ENCODE data around the gene CGRRF1. TPM values are rescaled to one million over a fixed set of nuclear protein-coding genes. Genes with fewer than 3 reads are reported as not detected.

CGRRF1 gene
- total RNA-seq, 1 donor from 2014 or later = 16.7 TPM

DNA sequence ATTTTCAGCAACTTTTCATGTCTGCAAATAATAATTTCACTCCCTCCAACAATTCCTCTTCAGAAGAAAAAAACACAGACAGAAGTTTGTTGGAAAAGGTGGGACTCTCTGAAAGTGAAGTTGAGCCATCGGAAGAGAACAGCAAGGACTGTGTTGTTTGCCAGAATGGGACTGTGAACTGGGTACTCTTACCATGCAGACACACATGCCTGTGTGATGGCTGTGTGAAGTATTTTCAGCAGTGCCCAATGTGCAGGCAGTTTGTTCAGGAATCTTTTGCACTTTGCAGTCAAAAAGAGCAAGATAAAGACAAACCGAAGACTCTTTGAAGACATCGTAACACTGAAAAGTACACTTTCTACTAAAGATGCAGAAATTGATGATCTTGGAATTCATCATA, 28.3 kb downstream of the CGRRF1 start:
- DNase-seq (ENCODE audit: extremely low spot score, unreplicated experiment) = no peak
- TF ChIP-seq, protein P1, sequence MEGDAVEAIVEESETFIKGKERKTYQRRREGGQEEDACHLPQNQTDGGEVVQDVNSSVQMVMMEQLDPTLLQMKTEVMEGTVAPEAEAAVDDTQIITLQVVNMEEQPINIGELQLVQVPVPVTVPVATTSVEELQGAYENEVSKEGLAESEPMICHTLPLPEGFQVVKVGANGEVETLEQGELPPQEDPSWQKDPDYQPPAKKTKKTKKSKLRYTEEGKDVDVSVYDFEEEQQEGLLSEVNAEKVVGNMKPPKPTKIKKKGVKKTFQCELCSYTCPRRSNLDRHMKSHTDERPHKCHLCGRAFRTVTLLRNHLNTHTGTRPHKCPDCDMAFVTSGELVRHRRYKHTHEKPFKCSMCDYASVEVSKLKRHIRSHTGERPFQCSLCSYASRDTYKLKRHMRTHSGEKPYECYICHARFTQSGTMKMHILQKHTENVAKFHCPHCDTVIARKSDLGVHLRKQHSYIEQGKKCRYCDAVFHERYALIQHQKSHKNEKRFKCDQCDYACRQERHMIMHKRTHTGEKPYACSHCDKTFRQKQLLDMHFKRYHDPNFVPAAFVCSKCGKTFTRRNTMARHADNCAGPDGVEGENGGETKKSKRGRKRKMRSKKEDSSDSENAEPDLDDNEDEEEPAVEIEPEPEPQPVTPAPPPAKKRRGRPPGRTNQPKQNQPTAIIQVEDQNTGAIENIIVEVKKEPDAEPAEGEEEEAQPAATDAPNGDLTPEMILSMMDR (conservative IDR thresholded peaks at IDR 0.05) = no peak
- H3K9me3 Mint-ChIP-seq = no peaks in the 10 kb centered on the region
- H3K27me3 Mint-ChIP-seq = no peaks in the 10 kb centered on the region
- no peaks in the 10 kb centered on the region for H3K4me1 Mint-ChIP-seq (ENCODE audit: unreplicated experiment)
- peaks cover 11% of the 10 kb centered on the region for H3K36me3 Mint-ChIP-seq
- no peak overlapping the region for H3K4me3 Mint-ChIP-seq
- no peak overlapping the region for H3K27ac Mint-ChIP-seq

DNA sequence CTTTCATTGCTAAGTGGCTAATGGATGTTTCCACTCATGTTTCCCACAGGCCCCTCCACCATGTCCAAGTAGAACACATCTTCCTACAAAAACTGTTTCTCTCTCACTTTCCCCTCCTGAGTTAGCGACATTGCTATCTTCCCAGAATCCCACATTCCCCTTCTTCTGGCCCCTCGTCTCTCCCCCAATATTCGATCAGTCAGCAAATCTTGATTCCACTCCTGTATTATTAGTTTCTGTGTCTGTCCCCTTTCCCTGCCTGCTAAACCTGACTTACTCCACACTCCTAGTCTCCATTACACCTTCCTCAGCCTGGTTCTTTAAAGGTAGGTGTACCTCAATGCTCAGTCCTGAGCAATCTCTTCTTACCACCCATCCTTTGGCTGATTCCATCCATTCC, 37.9 kb downstream of the CGRRF1 start:
- Mint-ChIP-seq H3K4me3 (no peak overlapping the region), H3K4me1 (ENCODE audit: unreplicated experiment) (no peaks in the 10 kb centered on the region), H3K27ac (no peak overlapping the region), H3K9me3 (no peaks in the 10 kb centered on the region), H3K36me3 (no peaks in the 10 kb centered on the region), H3K27me3 (peaks cover 5% of the 10 kb centered on the region)
- no peak for DNase-seq (ENCODE audit: extremely low spot score, unreplicated experiment)
- TF ChIP-seq, protein P1 (conservative IDR thresholded peaks at IDR 0.05) = no peak

DNA sequence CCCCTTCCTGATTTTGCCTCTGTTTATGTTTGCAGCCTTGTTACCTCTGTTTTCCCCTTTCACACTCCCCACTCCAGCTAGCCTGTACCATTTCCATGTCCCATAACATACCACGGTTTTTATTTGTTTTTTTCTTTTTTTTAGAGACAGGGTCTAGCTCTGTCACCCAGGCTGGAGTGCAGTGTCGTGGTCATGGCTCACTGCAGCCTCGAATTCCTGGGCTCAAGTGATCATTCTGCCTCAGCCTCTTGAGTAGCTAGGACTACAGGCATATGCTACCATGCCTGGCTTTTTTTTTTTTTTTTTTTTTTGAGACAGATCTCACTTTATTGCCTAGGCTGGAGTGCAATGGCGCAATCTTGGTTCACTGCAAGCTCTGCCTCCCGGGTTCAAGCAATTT, 38.8 kb downstream of the CGRRF1 start:
- no peak overlapping the region for H3K27ac Mint-ChIP-seq
- H3K4me1 Mint-ChIP-seq (ENCODE audit: unreplicated experiment) = no peaks in the 10 kb centered on the region
- H3K36me3 Mint-ChIP-seq = no peaks in the 10 kb centered on the region
- H3K27me3 Mint-ChIP-seq = peaks cover 5% of the 10 kb centered on the region
- no peak for DNase-seq (ENCODE audit: extremely low spot score, unreplicated experiment)
- H3K9me3 Mint-ChIP-seq = no peaks in the 10 kb centered on the region
- H3K4me3 Mint-ChIP-seq = no peak overlapping the region
- TF ChIP-seq, protein P1 (conservative IDR thresholded peaks at IDR 0.05) = no peak

DNA sequence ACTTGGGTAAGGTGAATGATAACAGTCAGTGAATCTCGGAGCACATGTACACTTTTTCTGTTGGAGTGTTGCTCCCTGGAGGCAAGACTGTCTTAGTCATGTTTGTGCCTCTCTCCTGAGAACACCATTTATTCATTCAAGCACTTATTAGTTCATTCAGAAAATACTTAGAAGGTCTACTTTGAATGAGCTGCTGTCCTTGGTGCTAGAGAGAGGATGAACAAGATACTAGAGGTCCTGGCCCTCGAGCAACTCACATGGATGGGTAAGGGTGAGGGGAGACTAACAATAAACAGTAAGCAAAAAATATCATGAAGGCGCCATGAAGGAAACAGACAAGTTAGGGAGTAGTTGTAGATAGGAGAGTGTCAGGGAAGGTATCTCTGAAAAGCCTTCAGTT, 40.2 kb downstream of the CGRRF1 start:
- Mint-ChIP-seq H3K4me1 (ENCODE audit: unreplicated experiment) (no peaks in the 10 kb centered on the region), H3K27me3 (peaks cover 5% of the 10 kb centered on the region), H3K36me3 (no peaks in the 10 kb centered on the region), H3K4me3 (no peak overlapping the region), H3K27ac (no peak overlapping the region), H3K9me3 (no peaks in the 10 kb centered on the region)
- DNase-seq (ENCODE audit: extremely low spot score, unreplicated experiment) = no peak
- TF ChIP-seq, protein P1 (conservative IDR thresholded peaks at IDR 0.05) = no peak

DNA sequence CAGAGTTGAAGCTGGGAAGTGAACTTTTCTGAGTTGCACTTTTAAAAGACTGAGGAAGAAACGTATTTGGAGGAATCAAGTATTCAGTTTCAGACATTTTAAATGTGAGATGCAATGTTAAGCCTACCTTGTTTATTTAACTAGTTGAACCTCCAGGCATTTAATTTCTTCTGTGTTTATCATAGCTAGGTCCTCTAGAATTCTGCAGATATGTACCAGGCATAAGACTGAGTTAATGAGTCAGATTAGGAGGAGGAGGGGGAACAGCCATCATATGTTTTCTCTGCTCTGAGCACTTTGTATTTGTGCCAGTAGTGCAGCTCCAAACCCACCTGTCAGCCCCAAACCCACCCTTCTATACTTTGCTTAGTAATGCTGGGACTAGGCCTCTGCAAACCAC, 40.8 kb downstream of the CGRRF1 start:
- no peaks in the 10 kb centered on the region for H3K4me1 Mint-ChIP-seq (ENCODE audit: unreplicated experiment)

More for the DNA sequence above, 40.8 kb downstream of the CGRRF1 start:
- H3K9me3 Mint-ChIP-seq = no peaks in the 10 kb centered on the region
- H3K27me3 Mint-ChIP-seq = peaks cover 9% of the 10 kb centered on the region
- H3K4me3 Mint-ChIP-seq = no peak overlapping the region
- H3K27ac Mint-ChIP-seq = no peak overlapping the region
- no peaks in the 10 kb centered on the region for H3K36me3 Mint-ChIP-seq
- DNase-seq (ENCODE audit: extremely low spot score, unreplicated experiment) = no peak
- TF ChIP-seq, protein P1 (conservative IDR thresholded peaks at IDR 0.05) = no peak
